GOT3 (cell line): Measurements from ENCODE around the gene MYH10.

Source experiments
- DNase-seq: peaks from one replicate; lab custom pipeline; 2025; ENCODE audit warnings: mixed read lengths; lab: John Stamatoyannopoulos, UW

The MYH10 gene

GRCh38 chr17:8649157-8650118, 18.9 kb upstream of the MYH10 start:
- no peak for DNase-seq

GRCh38 chr17:8647956-8648355, 17.4 kb upstream of the MYH10 start:
- no peak for DNase-seq

- no peak for DNase-seq
Measured at GRCh38 chr17:8647202-8647601, 16.7 kb upstream of the MYH10 start.

- DNase-seq, result no peak
Measured at GRCh38 chr17:8644507-8644902, 14.0 kb upstream of the MYH10 start.

GRCh38 chr17:8643855-8644506, 13.5 kb upstream of the MYH10 start:
- no peak for DNase-seq

- DNase-seq, result no peak
Measured at GRCh38 chr17:8639709-8640108, 9.2 kb upstream of the MYH10 start.

- DNase-seq, result no peak
Measured at GRCh38 chr17:8632061-8632460, 1.5 kb upstream of the MYH10 start.

- DNase-seq, result no peak
Measured at GRCh38 chr17:8631554-8631877, 991 bp upstream of the MYH10 start.

- peak; percentile 95 for DNase-seq
Measured at GRCh38 chr17:8630802-8631553, 453 bp upstream of the MYH10 start.

- no peak for DNase-seq
Measured at GRCh38 chr17:8629371-8630226, 926 bp downstream of the MYH10 start.

GRCh38 chr17:8628609-8629169, 1.8 kb downstream of the MYH10 start:
- DNase-seq, result no peak

GRCh38 chr17:8628172-8628571, 2.4 kb downstream of the MYH10 start:
- DNase-seq, result no peak

GRCh38 chr17:8623591-8623990, 6.9 kb downstream of the MYH10 start:
- no peak for DNase-seq

GRCh38 chr17:8622191-8622590, 8.3 kb downstream of the MYH10 start:
- DNase-seq, result no peak

- DNase-seq, result no peak
Measured at GRCh38 chr17:8621585-8621984, 8.9 kb downstream of the MYH10 start.

- no peak for DNase-seq
Measured at GRCh38 chr17:8619294-8619693, 11.2 kb downstream of the MYH10 start.

- DNase-seq, result no peak
Measured at GRCh38 chr17:8618825-8619224, 11.7 kb downstream of the MYH10 start.

GRCh38 chr17:8614988-8615387, 15.5 kb downstream of the MYH10 start:
- no peak for DNase-seq

GRCh38 chr17:8611619-8612298, 18.8 kb downstream of the MYH10 start:
- DNase-seq, result no peak

- DNase-seq, result no peak
Measured at GRCh38 chr17:8611137-8611536, 19.4 kb downstream of the MYH10 start.

GRCh38 chr17:8610558-8610957, 20.0 kb downstream of the MYH10 start:
- no peak for DNase-seq
